ENCODE measurements around the gene BMP7. TPM values are rescaled to one million over a fixed set of nuclear protein-coding genes. Genes with fewer than 3 reads are reported as not detected.

Gene BMP7
- total and polyA plus RNA-seq, 2 experiments from 2014 or later = 15.9 to 22.8 TPM

DNA sequence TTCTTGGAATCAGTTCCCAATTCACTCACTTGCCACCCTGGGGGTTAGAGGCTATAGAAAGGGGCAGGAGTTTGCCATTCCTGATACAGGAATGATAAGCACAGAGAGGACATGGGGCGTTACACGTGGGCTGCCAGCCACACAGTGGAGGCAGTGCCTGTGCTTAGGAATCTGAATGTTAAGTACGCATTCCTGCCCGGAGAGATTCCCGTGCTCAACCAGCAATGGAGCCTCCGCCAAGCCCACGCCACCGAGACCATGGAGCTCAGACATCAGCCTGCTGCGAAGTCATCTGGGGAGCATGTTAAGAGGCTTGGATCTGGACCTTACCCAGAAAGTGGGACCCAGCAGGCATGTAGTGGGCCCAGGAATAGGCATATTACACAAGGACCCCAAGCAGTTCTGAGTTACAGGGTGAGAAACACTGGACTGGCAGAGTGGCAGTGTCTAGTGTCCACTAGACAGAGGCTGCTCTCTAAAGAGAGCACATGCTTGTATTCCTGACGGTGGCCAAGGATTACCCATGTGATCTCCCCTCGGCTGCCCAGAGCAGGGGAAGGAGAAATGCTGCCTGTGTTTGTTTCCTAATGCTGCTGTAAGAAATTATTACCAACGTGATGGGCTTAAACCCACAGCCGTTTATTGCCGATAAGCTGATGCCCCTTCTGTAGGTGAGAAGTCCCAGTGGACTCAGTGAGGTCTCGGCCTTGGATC is 138.2 kb downstream of the BMP7 start:
- H3K4me3 Mint-ChIP-seq = no peak overlapping the region
- DNase-seq (ENCODE audit: low spot score) = no peak

More for the DNA sequence above, 138.2 kb downstream of the BMP7 start:
- peaks cover 19% of the 10 kb centered on the region for H3K4me1 Mint-ChIP-seq
- H3K79me2 ChIP-seq (replicated peaks; ENCODE audit: insufficient read depth) = no peaks in the 10 kb centered on the region
- H3K36me3 Mint-ChIP-seq (ENCODE audit: low read depth) = no peaks in the 10 kb centered on the region
- no peak overlapping the region for H3K4me3 ChIP-seq
- ATAC-seq = no peak
- peaks cover 2% of the 10 kb centered on the region for H3K9me3 Mint-ChIP-seq
- peaks cover 9% of the 10 kb centered on the region for H3K27me3 Mint-ChIP-seq (ENCODE audit: insufficient read depth, low read depth, poor library complexity)
- no peaks in the 10 kb centered on the region for H3F3A ChIP-seq (replicated peaks; ENCODE audit: low read depth)
- H3K36me3 ChIP-seq (ENCODE audit: insufficient read depth) = no peaks in the 10 kb centered on the region
- no peak overlapping the region for H2AFZ ChIP-seq
- TF ChIP-seq STAT1 (IDR thresholded peaks at IDR 0.05; ENCODE audit: unreplicated experiment) (no peak), JUNB (IDR thresholded peaks at IDR 0.05; ENCODE audit: unreplicated experiment) (no peak), ZNF114 (CRISPR knock-in tag; IDR thresholded peaks at IDR 0.05) (no peak), ZNF331 (CRISPR knock-in tag; IDR thresholded peaks at IDR 0.05; ENCODE audit: low read depth) (no peak), CTCF (conservative IDR thresholded peaks at IDR 0.05; ENCODE audit: low read depth in 2 of 2) (no peak), CREB1 (CRISPR knock-in tag; IDR thresholded peaks at IDR 0.05; ENCODE audit: low read depth) (no peak), REST (IDR thresholded peaks at IDR 0.05; ENCODE audit: unreplicated experiment) (no peak), EZH2phosphoT487 (IDR thresholded peaks at IDR 0.05; ENCODE audit: unreplicated experiment) (no peak), POLR2AphosphoS5 (IDR thresholded peaks at IDR 0.05; ENCODE audit: low read depth) (no peak)
- TF ChIP-seq, protein P1, sequence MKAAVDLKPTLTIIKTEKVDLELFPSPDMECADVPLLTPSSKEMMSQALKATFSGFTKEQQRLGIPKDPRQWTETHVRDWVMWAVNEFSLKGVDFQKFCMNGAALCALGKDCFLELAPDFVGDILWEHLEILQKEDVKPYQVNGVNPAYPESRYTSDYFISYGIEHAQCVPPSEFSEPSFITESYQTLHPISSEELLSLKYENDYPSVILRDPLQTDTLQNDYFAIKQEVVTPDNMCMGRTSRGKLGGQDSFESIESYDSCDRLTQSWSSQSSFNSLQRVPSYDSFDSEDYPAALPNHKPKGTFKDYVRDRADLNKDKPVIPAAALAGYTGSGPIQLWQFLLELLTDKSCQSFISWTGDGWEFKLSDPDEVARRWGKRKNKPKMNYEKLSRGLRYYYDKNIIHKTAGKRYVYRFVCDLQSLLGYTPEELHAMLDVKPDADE (IDR thresholded peaks at IDR 0.05) = no peak
- no peaks in the 10 kb centered on the region for H4K20me1 ChIP-seq (replicated peaks; ENCODE audit: insufficient read depth)
- no peak overlapping the region; the same call in 1 of the 2 replicates for H3K4me2 ChIP-seq
- H3K27ac ChIP-seq (ENCODE audit: low read depth) = no peak overlapping the region
- H3K9me2 ChIP-seq (ENCODE audit: insufficient read depth) = no peaks in the 10 kb centered on the region; the same call in 1 of the 2 replicates
- no peak overlapping the region for H3K27ac Mint-ChIP-seq
- H3K27me3 ChIP-seq (ENCODE audit: insufficient read depth) = no peaks in the 10 kb centered on the region
- peaks cover 6% of the 10 kb centered on the region for H3K4me1 ChIP-seq (ENCODE audit: insufficient read depth)

All from GM23338 (cell line).